ENCODE results near the gene AFAP1. TPM values are rescaled to one million over a fixed set of nuclear protein-coding genes. Genes with fewer than 3 reads are reported as not detected.

Gene AFAP1
- polyA plus RNA-seq, 3 donors = not detected

- intact Hi-C loops (cut with micrococcal nuclease) = no loop called here
- H3K36me3 Mint-ChIP-seq = peaks cover 0 to 8% of the 10 kb centered on the region in 2 donors
- TF ChIP-seq, protein P1, sequence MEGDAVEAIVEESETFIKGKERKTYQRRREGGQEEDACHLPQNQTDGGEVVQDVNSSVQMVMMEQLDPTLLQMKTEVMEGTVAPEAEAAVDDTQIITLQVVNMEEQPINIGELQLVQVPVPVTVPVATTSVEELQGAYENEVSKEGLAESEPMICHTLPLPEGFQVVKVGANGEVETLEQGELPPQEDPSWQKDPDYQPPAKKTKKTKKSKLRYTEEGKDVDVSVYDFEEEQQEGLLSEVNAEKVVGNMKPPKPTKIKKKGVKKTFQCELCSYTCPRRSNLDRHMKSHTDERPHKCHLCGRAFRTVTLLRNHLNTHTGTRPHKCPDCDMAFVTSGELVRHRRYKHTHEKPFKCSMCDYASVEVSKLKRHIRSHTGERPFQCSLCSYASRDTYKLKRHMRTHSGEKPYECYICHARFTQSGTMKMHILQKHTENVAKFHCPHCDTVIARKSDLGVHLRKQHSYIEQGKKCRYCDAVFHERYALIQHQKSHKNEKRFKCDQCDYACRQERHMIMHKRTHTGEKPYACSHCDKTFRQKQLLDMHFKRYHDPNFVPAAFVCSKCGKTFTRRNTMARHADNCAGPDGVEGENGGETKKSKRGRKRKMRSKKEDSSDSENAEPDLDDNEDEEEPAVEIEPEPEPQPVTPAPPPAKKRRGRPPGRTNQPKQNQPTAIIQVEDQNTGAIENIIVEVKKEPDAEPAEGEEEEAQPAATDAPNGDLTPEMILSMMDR (IDR thresholded peaks at IDR 0.05) = no peak
- H2AFZ ChIP-seq (ENCODE audit: insufficient read depth, low read depth, low read length, poor library complexity, severe bottlenecking) = no peak overlapping the region
- no peak overlapping the region for H3K27ac ChIP-seq (ENCODE audit: low read depth in 1 of 2, low read length in 2 of 2)
- no peaks in the 10 kb centered on the region for H3K9me3 ChIP-seq (replicated peaks in 1 of 2; ENCODE audit: control insufficient read depth in 1 of 2, insufficient read depth in 1 of 2, low read length in 2 of 2)
- H4K20me1 ChIP-seq (ENCODE audit: insufficient read depth, low read length) = no peaks in the 10 kb centered on the region
- H3K4me2 ChIP-seq (replicated peaks; ENCODE audit: extremely low read depth, low read length, poor library complexity, severe bottlenecking) = no peak overlapping the region
- peak overlapping the region in 1 of 7 donors; percentile 60 for H3K27ac Mint-ChIP-seq
- peaks cover 0 to 4% (median 0%) of the 10 kb centered on the region in 7 donors for H3K9me3 Mint-ChIP-seq
- H3K36me3 ChIP-seq (replicated peaks in 1 of 2; ENCODE audit: control insufficient read depth in 1 of 2, insufficient read depth in 2 of 2, low read length in 2 of 2) = no peaks in the 10 kb centered on the region
- DNase-seq = no peak
- H3K4me1 ChIP-seq (ENCODE audit: control insufficient read depth in 1 of 2, insufficient read depth in 2 of 2, low read length in 2 of 2) = no peaks in the 10 kb centered on the region
- 81% methylated on average over 8 of the region's 15 CpGs for WGBS (ENCODE audit: insufficient coverage)
- no peaks in the 10 kb centered on the region for H3K79me2 ChIP-seq (ENCODE audit: insufficient read depth, low read length)
- H3K4me3 ChIP-seq (replicated peaks in 1 of 3; ENCODE audit: low read depth in 2 of 3, low read length in 3 of 3) = no peak overlapping the region
- no peak overlapping the region for H3K9ac ChIP-seq (ENCODE audit: insufficient read depth, low read length, poor library complexity, severe bottlenecking)
- no peaks in the 10 kb centered on the region for H3K27me3 ChIP-seq (ENCODE audit: control insufficient read depth in 2 of 2, insufficient read depth in 2 of 2, low read length in 2 of 2)
- H3K4me3 Mint-ChIP-seq = no peak overlapping the region
- H3K4me1 Mint-ChIP-seq = peaks cover 5% of the 10 kb centered on the region
- H3K27me3 Mint-ChIP-seq (ENCODE audit: low read depth in 3 of 3) = peaks cover 5 to 19% (median 10%) of the 10 kb centered on the region in 3 donors
Observed at GRCh38 chr4:7762376-7763030, 177.2 kb downstream of the AFAP1 start.

DNA sequence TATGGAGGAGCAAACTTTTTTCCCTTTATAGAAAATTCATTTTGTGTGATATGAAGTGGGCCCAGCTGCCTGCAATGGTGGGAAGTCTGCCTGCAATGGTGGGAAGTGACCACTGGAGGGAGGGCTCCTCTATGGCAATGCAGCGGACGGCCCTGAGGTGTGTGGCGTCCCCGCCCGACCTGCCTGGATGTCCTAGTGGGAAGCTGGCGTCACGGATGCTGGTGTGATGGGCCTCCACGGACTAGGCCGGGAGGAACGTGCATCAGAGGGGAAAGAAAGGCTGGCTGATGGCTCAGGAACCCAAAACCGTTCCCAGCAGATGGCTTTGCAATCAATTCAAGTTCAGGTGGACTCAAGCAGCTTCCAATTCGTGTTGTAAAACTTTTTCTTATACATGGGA is 177.9 kb downstream of the AFAP1 start:
- DNase-seq = peak; percentile 22 to 60 (median 34)
- H3K9me3 ChIP-seq (replicated peaks in 1 of 2; ENCODE audit: control insufficient read depth in 1 of 2, insufficient read depth in 1 of 2, low read length in 2 of 2) = no peaks in the 10 kb centered on the region
- H2AFZ ChIP-seq (ENCODE audit: insufficient read depth, low read depth, low read length, poor library complexity, severe bottlenecking) = no peak overlapping the region
- H3K27ac ChIP-seq (ENCODE audit: low read depth in 1 of 2, low read length in 2 of 2) = no peak overlapping the region
- Mint-ChIP-seq H3K27ac (no peak overlapping the region), H3K9me3 (peaks cover 0 to 4% (median 0%) of the 10 kb centered on the region in 7 donors), H3K4me3 (no peak overlapping the region), H3K4me1 (peaks cover 5% of the 10 kb centered on the region), H3K36me3 (peaks cover 0 to 8% of the 10 kb centered on the region in 2 donors), H3K27me3 (ENCODE audit: low read depth in 3 of 3) (peaks cover 8 to 21% (median 10%) of the 10 kb centered on the region in 3 donors)
- TF ChIP-seq, protein P1 (IDR thresholded peaks at IDR 0.05) = peak; percentile 82
- H3K4me3 ChIP-seq (replicated peaks in 1 of 3; ENCODE audit: low read depth in 2 of 3, low read length in 3 of 3) = no peak overlapping the region
- WGBS (ENCODE audit: insufficient coverage) = 25% methylated on average over 12 of the region's 12 CpGs
- H3K36me3 ChIP-seq (replicated peaks in 1 of 2; ENCODE audit: control insufficient read depth in 1 of 2, insufficient read depth in 2 of 2, low read length in 2 of 2) = no peaks in the 10 kb centered on the region
- intact Hi-C loops (cut with micrococcal nuclease) = no loop called here
- H3K27me3 ChIP-seq (ENCODE audit: control insufficient read depth in 2 of 2, insufficient read depth in 2 of 2, low read length in 2 of 2) = no peaks in the 10 kb centered on the region
- no peaks in the 10 kb centered on the region for H4K20me1 ChIP-seq (ENCODE audit: insufficient read depth, low read length)
- no peaks in the 10 kb centered on the region for H3K79me2 ChIP-seq (ENCODE audit: insufficient read depth, low read length)
- no peak overlapping the region for H3K9ac ChIP-seq (ENCODE audit: insufficient read depth, low read length, poor library complexity, severe bottlenecking)
- H3K4me2 ChIP-seq (replicated peaks; ENCODE audit: extremely low read depth, low read length, poor library complexity, severe bottlenecking) = no peak overlapping the region
- H3K4me1 ChIP-seq (ENCODE audit: control insufficient read depth in 1 of 2, insufficient read depth in 2 of 2, low read length in 2 of 2) = no peaks in the 10 kb centered on the region
